Measurements from ENCODE around the gene LAPTM5.

LAPTM5 gene

GRCh38 chr1:30727824-30728223 is 29.8 kb downstream of the LAPTM5 start:
- no peak for DNase-seq

GRCh38 chr1:30726773-30727684 is 30.5 kb downstream of the LAPTM5 start:
- DNase-seq = no peak

GRCh38 chr1:30726236-30726635 is 31.3 kb downstream of the LAPTM5 start:
- no peak for DNase-seq

GRCh38 chr1:30725450-30726095 is 32.0 kb downstream of the LAPTM5 start:
- DNase-seq = no peak

GRCh38 chr1:30724655-30725421 is 32.7 kb downstream of the LAPTM5 start:
- DNase-seq = no peak

- DNase-seq = no peak
Observed at GRCh38 chr1:30724175-30724574, 33.4 kb downstream of the LAPTM5 start.

GRCh38 chr1:30723331-30723755 is 34.2 kb downstream of the LAPTM5 start, which contains the start of gene MATN1:
TSS of gene MATN1 (minus strand) at chr1:30723585. CDS start at chr1:30723551, 34 bp downstream.
- DNase-seq = no peak

- DNase-seq = no peak
Observed at GRCh38 chr1:30721812-30722537, 35.6 kb downstream of the LAPTM5 start.

- no peak for DNase-seq
Observed at GRCh38 chr1:30721341-30721793, 36.2 kb downstream of the LAPTM5 start.

GRCh38 chr1:30720271-30721223 is 37.0 kb downstream of the LAPTM5 start:
- DNase-seq = no peak

- DNase-seq = no peak
Observed at GRCh38 chr1:30719406-30720270, 37.9 kb downstream of the LAPTM5 start.

- peak; percentile 82 for DNase-seq
Observed at GRCh38 chr1:30718636-30719405, 38.8 kb downstream of the LAPTM5 start.

- DNase-seq = peak; percentile 87
Observed at GRCh38 chr1:30718091-30718635, 39.4 kb downstream of the LAPTM5 start.

GRCh38 chr1:30716646-30717045 is 40.9 kb downstream of the LAPTM5 start:
- DNase-seq = no peak

- DNase-seq = no peak
Observed at GRCh38 chr1:30715886-30716285, 41.7 kb downstream of the LAPTM5 start.

GRCh38 chr1:30715216-30715615 is 42.4 kb downstream of the LAPTM5 start:
- no peak for DNase-seq

GRCh38 chr1:30714536-30715090 is 43.0 kb downstream of the LAPTM5 start:
- no peak for DNase-seq

- no peak for DNase-seq
Observed at GRCh38 chr1:30714025-30714424, 43.5 kb downstream of the LAPTM5 start.

- no peak for DNase-seq
Observed at GRCh38 chr1:30713311-30713710, 44.3 kb downstream of the LAPTM5 start.

All from NCI-H2081 treated with DMSO at 0.1 percent for 48 hours (cell line).